Measurements from ENCODE around the gene EPYC. TPM values are rescaled to one million over a fixed set of nuclear protein-coding genes. Genes with fewer than 3 reads are reported as not detected.

Gene EPYC
- total RNA-seq, 2 experiments from 2014 or later = not detected

DNA sequence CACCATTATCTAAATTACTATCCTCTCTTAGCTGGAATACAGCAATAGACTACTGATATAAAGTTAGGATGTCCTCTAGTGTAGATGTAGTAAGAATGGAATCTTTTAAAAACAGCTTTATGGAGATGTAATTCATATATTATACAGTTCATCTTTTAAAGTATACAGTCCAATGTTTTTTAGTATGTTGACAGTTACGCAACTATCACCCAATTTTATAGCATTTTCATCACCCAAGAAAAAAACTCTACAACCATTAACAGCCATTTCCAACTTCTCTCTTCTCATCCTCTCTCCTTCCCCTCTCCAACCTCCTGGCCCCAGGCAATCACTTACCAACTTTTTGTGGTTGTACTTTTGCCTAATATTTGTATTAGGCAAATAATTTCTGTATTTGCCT is 22.6 kb downstream of the EPYC start:
- ChIA-PET CTCF (no interaction called here), POLR2A (no interaction called here)
- Mint-ChIP-seq H3K36me3 (ENCODE audit: low read depth) (no peaks in the 10 kb centered on the region), H3K4me3 (no peak overlapping the region), H3K9me3 (no peaks in the 10 kb centered on the region), H3K4me1 (no peaks in the 10 kb centered on the region), H3K27me3 (peaks cover 2% of the 10 kb centered on the region), H3K27ac (no peak overlapping the region)
- no peak for DNase-seq

- no peaks in the 10 kb centered on the region for H3K27me3 Mint-ChIP-seq
- H3K9me3 Mint-ChIP-seq = no peaks in the 10 kb centered on the region
- POLR2A ChIA-PET = no interaction called here
- H3K27ac Mint-ChIP-seq = no peak overlapping the region
- no peak overlapping the region for H3K4me3 Mint-ChIP-seq
- H3K36me3 Mint-ChIP-seq (ENCODE audit: low read depth) = no peaks in the 10 kb centered on the region
- H3K4me1 Mint-ChIP-seq = no peaks in the 10 kb centered on the region
- DNase-seq = no peak
- CTCF ChIA-PET = interaction anchor here (0.8 to 1.4 kb wide), 3 partner anchors 35 to 132 kb away, joined by 3 to 6 read pairs (median 4); partner anchors contain the start of gene LUM
Measured at GRCh38 chr12:90979951-90980350, 24.8 kb downstream of the EPYC start.

DNA sequence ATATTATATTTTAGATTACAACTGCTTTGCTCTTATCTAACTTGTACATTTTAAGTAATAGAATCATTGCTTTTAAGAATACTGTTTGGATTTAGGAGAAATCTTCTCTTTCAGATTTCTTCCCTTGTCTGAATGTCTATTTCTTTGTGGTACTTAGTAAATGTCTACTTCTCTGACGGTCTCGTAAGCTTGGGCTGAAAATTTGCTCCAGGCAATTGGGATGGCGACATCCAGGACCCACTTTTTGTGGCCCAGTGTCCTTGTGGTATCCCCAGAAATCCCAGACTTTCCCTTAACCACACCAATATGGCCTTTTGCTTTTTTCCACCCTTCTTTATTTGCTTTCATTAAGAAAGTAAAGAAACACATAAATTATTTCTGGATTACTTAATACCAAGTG is 25.8 kb downstream of the EPYC start:
- no peaks in the 10 kb centered on the region for H3K4me1 Mint-ChIP-seq
- H3K9me3 Mint-ChIP-seq = no peaks in the 10 kb centered on the region
- CTCF ChIA-PET = interaction anchor here (0.8 to 1.8 kb wide), 4 partner anchors 34 to 347 kb away, joined by 4 to 16 read pairs (median 10); no protein-coding TSS in a partner anchor

DNA sequence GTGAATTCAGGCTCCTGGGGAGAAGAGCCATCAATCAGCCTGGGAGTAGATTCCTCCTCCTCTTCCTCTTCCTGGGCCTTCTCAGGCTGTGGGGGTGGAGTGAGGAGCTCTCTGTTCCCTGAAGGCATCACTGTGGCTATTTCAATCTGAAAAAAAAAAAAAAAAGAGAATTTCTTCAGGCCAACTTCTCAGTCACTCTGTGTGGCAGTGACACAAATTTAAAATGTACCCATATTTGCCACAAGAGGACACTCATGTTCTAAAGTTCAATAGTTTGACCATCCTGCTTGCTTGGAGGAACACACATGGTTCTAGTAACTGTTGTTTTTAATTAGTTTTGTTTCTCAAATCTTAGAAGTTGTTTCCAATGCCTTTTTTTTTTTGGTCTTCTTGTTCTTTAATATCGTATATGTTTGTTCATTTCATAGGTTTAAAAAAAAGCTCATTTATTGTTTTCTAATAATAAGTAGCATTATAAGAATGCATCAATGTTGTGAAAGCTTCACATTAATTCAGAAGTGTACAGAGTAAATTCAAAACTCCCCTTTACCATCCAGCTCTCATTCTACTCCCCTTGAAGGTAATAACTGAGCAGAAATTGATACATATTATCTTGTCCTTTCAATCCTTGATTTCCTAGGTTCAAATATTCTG is 26.5 kb downstream of the EPYC start:
- H3K36me3 Mint-ChIP-seq (ENCODE audit: low read depth) = no peaks in the 10 kb centered on the region
- peaks cover 8% of the 10 kb centered on the region for H3K27me3 Mint-ChIP-seq
- H3K9me3 Mint-ChIP-seq = no peaks in the 10 kb centered on the region
- POLR2A ChIA-PET = no interaction called here
- no peak for DNase-seq
- H3K4me3 Mint-ChIP-seq = no peak overlapping the region
- H3K27ac Mint-ChIP-seq = no peak overlapping the region
- H3K4me1 Mint-ChIP-seq = no peaks in the 10 kb centered on the region
- CTCF ChIA-PET = interaction anchor here (0.9 to 1.8 kb wide), 3 partner anchors 128 to 348 kb away, joined by 3 to 16 read pairs (median 15); no protein-coding TSS in a partner anchor

More for the DNA sequence above, 25.8 kb downstream of the EPYC start:
- Mint-ChIP-seq H3K27ac (no peak overlapping the region), H3K27me3 (peaks cover 3% of the 10 kb centered on the region), H3K4me3 (no peak overlapping the region), H3K36me3 (ENCODE audit: low read depth) (no peaks in the 10 kb centered on the region)
- no peak for DNase-seq
- POLR2A ChIA-PET = no interaction called here

DNA sequence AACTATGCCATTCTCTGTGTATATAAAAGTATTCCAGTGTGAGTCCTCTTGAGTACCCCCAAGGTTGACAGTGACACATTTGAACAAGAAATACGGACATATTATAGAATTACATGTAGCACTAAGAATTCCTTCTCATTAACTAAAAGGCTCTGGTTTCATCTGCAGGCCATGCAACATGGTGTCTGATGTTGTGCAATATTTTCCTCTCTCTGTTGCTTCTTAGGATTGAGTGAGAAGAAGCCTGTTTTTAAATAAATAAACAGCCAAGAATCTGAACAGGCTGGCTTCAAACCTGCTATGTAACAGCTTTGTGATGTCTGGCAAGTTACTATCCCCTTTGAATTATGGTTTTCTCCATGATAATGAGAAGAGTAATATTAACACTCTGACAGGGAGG is 27.5 kb downstream of the EPYC start:
- Mint-ChIP-seq H3K4me3 (no peak overlapping the region), H3K27ac (no peak overlapping the region), H3K9me3 (no peaks in the 10 kb centered on the region), H3K36me3 (ENCODE audit: low read depth) (no peaks in the 10 kb centered on the region), H3K4me1 (no peaks in the 10 kb centered on the region), H3K27me3 (peaks cover 8% of the 10 kb centered on the region)
- ChIA-PET POLR2A (no interaction called here), CTCF (interaction anchor here (1.5 to 1.8 kb wide), 2 partner anchors 132 to 349 kb away, joined by 15 to 16 read pairs; no protein-coding TSS in a partner anchor)
- no peak for DNase-seq

- no peak overlapping the region for H3K4me3 Mint-ChIP-seq
- ChIA-PET CTCF (no interaction called here), POLR2A (no interaction called here)
- DNase-seq = no peak
- no peak overlapping the region for H3K27ac Mint-ChIP-seq
- no peaks in the 10 kb centered on the region for H3K4me1 Mint-ChIP-seq
- no peaks in the 10 kb centered on the region for H3K9me3 Mint-ChIP-seq
- peaks cover 8% of the 10 kb centered on the region for H3K27me3 Mint-ChIP-seq
- H3K36me3 Mint-ChIP-seq (ENCODE audit: low read depth) = no peaks in the 10 kb centered on the region
Measured at GRCh38 chr12:90974286-90974685, 30.5 kb downstream of the EPYC start.

GRCh38 chr12:90972226-90972625 is 32.5 kb downstream of the EPYC start:
- Mint-ChIP-seq H3K4me3 (no peak overlapping the region), H3K27ac (no peak overlapping the region), H3K36me3 (ENCODE audit: low read depth) (no peaks in the 10 kb centered on the region), H3K4me1 (no peaks in the 10 kb centered on the region), H3K9me3 (no peaks in the 10 kb centered on the region), H3K27me3 (peaks cover 10% of the 10 kb centered on the region)
- ChIA-PET POLR2A (no interaction called here), CTCF (no interaction called here)
- no peak for DNase-seq

DNA sequence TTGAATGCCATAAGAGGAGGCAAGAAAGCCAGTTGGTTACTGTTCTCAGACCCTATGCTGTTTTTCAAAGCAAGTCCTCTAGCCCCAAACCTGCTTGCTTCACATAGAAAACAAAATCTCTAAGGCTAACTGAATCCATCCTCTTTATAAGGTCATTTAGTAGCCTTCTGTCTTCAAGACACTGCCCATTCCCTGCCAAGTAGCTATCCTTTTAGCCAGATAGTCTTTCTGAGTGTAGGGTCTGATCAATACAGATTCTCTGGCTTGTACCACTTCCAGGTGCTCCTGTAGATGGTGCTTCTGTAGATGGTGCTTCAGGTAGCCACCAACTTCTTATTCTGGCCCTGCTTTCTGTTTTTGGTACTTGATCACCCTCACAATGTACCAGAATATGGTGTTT is 33.9 kb downstream of the EPYC start:
- ChIA-PET CTCF (no interaction called here), POLR2A (no interaction called here)

DNA sequence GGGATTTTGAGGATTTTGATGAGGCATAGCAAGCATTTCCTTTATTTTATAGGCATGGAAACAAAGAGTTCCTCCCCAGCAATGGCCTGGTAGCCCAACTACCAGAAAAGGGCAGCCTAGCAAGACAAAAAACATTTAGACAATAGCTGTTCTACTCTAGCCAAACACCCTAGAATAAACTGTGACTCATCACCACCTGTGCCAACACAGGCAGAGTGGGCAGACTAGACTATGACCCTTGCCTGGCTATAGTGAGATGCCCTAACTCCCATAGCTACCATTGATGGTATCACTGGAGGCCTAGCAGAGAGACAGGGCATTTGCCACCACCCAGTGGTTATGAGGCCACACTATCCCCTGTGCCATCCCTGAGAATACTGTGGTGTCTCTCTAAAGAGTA is 34.3 kb downstream of the EPYC start:
- Mint-ChIP-seq H3K4me1 (no peaks in the 10 kb centered on the region), H3K27ac (no peak overlapping the region), H3K36me3 (ENCODE audit: low read depth) (no peaks in the 10 kb centered on the region), H3K27me3 (peaks cover 11% of the 10 kb centered on the region), H3K9me3 (no peaks in the 10 kb centered on the region), H3K4me3 (no peak overlapping the region)
- DNase-seq = no peak
- CTCF ChIA-PET = no interaction called here
- POLR2A ChIA-PET = no interaction called here

More for the DNA sequence above, 33.9 kb downstream of the EPYC start:
- H3K4me3 Mint-ChIP-seq = no peak overlapping the region
- no peaks in the 10 kb centered on the region for H3K4me1 Mint-ChIP-seq
- no peak for DNase-seq
- H3K27me3 Mint-ChIP-seq = peaks cover 11% of the 10 kb centered on the region
- no peak overlapping the region for H3K27ac Mint-ChIP-seq
- no peaks in the 10 kb centered on the region for H3K36me3 Mint-ChIP-seq (ENCODE audit: low read depth)
- H3K9me3 Mint-ChIP-seq = no peaks in the 10 kb centered on the region

GRCh38 chr12:90969851-90970250 is 34.9 kb downstream of the EPYC start:
- Mint-ChIP-seq H3K27ac (no peak overlapping the region), H3K36me3 (ENCODE audit: low read depth) (no peaks in the 10 kb centered on the region), H3K27me3 (peaks cover 11% of the 10 kb centered on the region), H3K4me1 (no peaks in the 10 kb centered on the region), H3K9me3 (no peaks in the 10 kb centered on the region), H3K4me3 (no peak overlapping the region)
- POLR2A ChIA-PET = no interaction called here
- CTCF ChIA-PET = interaction anchor here (0.9 kb wide), 1 partner anchor 17 kb away, joined by 3 read pairs; no protein-coding TSS in a partner anchor
- DNase-seq = no peak

GRCh38 chr12:90969346-90969745 is 35.4 kb downstream of the EPYC start:
- no peaks in the 10 kb centered on the region for H3K9me3 Mint-ChIP-seq
- POLR2A ChIA-PET = no interaction called here

GRCh38 chr12:90965204-90965603 is 39.6 kb downstream of the EPYC start:
- H3K27me3 Mint-ChIP-seq = peaks cover 3% of the 10 kb centered on the region
- no peaks in the 10 kb centered on the region for H3K36me3 Mint-ChIP-seq (ENCODE audit: low read depth)
- no peaks in the 10 kb centered on the region for H3K4me1 Mint-ChIP-seq
- no peak overlapping the region for H3K27ac Mint-ChIP-seq
- DNase-seq = no peak
- no peaks in the 10 kb centered on the region for H3K9me3 Mint-ChIP-seq
- POLR2A ChIA-PET = no interaction called here
- no peak overlapping the region for H3K4me3 Mint-ChIP-seq
- CTCF ChIA-PET = no interaction called here

More at GRCh38 chr12:90969346-90969745, 35.4 kb downstream of the EPYC start:
- H3K36me3 Mint-ChIP-seq (ENCODE audit: low read depth) = no peaks in the 10 kb centered on the region
- peaks cover 8% of the 10 kb centered on the region for H3K27me3 Mint-ChIP-seq
- DNase-seq = no peak
- CTCF ChIA-PET = interaction anchor here (0.9 kb wide), 1 partner anchor 16 kb away, joined by 3 read pairs; no protein-coding TSS in a partner anchor
- H3K4me1 Mint-ChIP-seq = no peaks in the 10 kb centered on the region
- no peak overlapping the region for H3K27ac Mint-ChIP-seq
- no peak overlapping the region for H3K4me3 Mint-ChIP-seq

- no peaks in the 10 kb centered on the region for H3K36me3 Mint-ChIP-seq (ENCODE audit: low read depth)
- POLR2A ChIA-PET = no interaction called here
- CTCF ChIA-PET = no interaction called here
- no peaks in the 10 kb centered on the region for H3K4me1 Mint-ChIP-seq
- peaks cover 4% of the 10 kb centered on the region for H3K27me3 Mint-ChIP-seq
- DNase-seq = no peak
- H3K9me3 Mint-ChIP-seq = no peaks in the 10 kb centered on the region
- no peak overlapping the region for H3K27ac Mint-ChIP-seq
- H3K4me3 Mint-ChIP-seq = no peak overlapping the region
Measured at GRCh38 chr12:90964616-90965015, 40.2 kb downstream of the EPYC start.

GRCh38 chr12:90963946-90964345 is 40.8 kb downstream of the EPYC start:
- no peaks in the 10 kb centered on the region for H3K4me1 Mint-ChIP-seq
- H3K36me3 Mint-ChIP-seq (ENCODE audit: low read depth) = no peaks in the 10 kb centered on the region
- no peak for DNase-seq
- no peak overlapping the region for H3K4me3 Mint-ChIP-seq
- H3K27ac Mint-ChIP-seq = no peak overlapping the region
- peaks cover 5% of the 10 kb centered on the region for H3K27me3 Mint-ChIP-seq
- ChIA-PET POLR2A (no interaction called here), CTCF (no interaction called here)
- no peaks in the 10 kb centered on the region for H3K9me3 Mint-ChIP-seq
